Retinal pigment epithelial cell (primary cell): ENCODE results near the gene ZNF236.
"Not testable (repeated sequence)": the region's sequence is repeated elsewhere in the genome, so short reads cannot be mapped to it uniquely, and the experiment has no call there.

Experiments used
- DNase-seq: peaks from one replicate; pipeline ENCODE4 v3.0.0-alpha.2; 2010; ENCODE audit warnings: low read depth
- H3K4me3 ChIP-seq: 2 replicates; pipeline ENCODE4 v1.5.1; 2011; ENCODE audit warnings: mild to moderate bottlenecking, low read length, control low read depth, moderate library complexity
- CTCF ChIP-seq: conservative IDR thresholded peaks from 2 replicates; pipeline ENCODE4 v1.5.1; 2011; ENCODE audit warnings: low read depth, low read length, control low read depth, inconsistent platforms

The ZNF236 gene

DNA sequence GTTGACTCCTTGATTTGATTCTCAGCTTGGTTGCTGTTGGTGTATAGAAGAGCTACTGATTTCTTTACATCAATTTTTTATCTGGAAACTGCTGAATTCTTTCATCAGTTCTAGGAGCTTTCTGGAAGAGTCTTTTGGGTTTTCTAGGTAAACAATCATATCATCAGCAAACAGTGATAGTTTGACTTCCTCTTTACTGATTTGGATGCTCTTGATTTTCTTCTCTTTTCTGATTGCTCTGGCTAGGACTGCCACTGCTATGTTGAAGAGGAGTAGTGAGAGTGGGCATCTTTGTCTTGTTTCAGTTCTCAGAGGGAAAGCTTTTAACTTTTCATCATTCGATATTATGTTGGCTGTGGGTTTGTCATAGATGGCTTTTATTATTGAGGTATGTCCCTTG lies 140.5 kb downstream of the ZNF236 start:
- TF ChIP-seq CTCF, result no peak
- H3K4me3 ChIP-seq, result no peak overlapping the region
- no peak for DNase-seq

DNA sequence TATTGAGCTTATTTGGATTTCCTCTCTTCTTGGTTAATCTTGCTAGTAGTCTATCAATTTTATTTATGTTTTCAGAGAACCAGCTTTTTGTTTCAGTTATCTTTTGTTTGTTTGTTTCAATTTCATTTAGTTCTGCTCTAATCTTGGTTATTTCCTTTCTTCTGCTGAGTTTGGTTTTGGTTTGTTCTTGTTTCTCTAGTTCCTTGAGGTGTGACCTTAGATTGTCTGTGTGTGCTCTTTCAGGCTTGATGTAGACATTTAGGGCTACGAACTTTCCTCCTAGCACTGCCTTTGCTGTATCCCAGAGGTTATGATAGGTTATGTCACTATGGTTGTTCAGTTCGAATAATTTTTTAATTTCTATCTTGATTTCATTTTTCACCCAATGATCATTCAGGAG lies 141.6 kb downstream of the ZNF236 start:
- no peak overlapping the region for H3K4me3 ChIP-seq
- no peak for DNase-seq
- no peak for TF ChIP-seq CTCF

DNA sequence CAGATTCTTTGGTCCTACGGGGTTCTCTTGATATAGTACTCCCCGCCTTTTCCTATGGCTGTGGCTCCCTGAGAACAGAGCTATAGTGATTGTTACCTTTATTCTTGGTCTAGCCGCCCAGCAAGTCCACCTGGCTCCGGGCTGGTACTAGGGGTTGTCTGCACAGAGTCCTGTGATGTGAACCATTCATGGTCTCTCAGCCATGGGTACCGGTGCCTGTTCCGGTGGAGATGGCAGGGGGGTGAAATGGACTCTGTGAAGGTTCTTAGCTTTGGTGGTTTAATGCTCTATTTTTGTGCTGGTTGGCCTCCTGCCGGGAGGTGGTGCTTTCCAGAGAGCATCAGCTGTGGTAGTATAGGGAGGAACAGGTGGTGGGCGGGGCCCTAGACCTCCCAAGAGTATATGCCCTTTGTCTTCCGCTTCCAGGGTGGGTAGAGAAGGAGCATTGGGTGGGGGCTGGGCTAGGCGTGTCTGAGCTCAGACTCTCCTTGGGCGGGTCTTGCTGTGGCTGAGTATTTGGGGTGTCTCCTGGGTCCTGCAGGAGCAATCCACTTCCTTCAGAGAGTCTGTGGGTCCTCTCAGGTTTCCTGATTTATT lies 143.3 kb downstream of the ZNF236 start:
- not testable (repeated sequence) for DNase-seq, H3K4me3 ChIP-seq

GRCh38 chr18:76967299-76967698 lies 144.9 kb downstream of the ZNF236 start:
- not testable (repeated sequence) for H3K4me3 ChIP-seq, DNase-seq

DNA sequence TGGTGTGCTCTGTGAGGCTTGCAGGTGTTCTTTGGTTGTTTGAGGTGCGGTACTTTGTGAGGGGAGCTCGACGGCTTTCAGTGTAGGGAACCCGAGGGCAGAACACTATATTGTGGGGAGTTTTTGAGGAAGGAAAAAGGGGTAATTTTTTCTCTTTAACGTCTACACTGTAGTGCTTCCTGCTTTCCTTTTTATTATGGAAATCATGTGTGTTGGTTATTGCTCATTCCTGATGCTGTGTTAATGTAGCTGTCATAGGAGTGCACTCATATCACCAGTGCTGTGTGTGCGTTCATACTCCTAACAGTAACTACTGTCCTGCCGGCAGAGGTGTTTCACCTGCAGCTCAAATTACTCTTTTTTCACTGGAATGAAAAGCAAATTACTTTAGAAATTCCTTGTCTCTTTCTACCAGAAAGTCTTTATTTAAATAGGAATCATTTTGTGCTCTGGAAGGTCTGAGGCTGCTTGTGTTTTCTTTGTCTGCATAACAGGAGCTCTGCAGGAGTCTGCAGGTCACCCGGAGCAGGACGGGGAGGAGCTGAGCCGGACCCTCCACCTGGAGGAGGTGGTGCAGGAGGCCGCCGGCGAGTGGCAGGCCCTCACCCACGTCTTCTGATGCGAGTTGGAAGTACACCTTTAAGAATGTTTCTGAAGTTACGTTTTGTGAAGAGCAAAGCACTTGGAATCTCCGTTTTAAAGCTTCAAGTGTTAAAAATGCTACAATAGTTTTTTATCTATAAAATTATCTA lies 145.5 kb downstream of the ZNF236 start:
- H3K4me3 ChIP-seq, result no peak overlapping the region
- no peak for TF ChIP-seq CTCF
- DNase-seq, result no peak

GRCh38 chr18:76970770-76971559 lies 148.6 kb downstream of the ZNF236 start:
- H3K4me3 ChIP-seq, result no peak overlapping the region
- DNase-seq, result no peak
- no peak for TF ChIP-seq CTCF

DNA sequence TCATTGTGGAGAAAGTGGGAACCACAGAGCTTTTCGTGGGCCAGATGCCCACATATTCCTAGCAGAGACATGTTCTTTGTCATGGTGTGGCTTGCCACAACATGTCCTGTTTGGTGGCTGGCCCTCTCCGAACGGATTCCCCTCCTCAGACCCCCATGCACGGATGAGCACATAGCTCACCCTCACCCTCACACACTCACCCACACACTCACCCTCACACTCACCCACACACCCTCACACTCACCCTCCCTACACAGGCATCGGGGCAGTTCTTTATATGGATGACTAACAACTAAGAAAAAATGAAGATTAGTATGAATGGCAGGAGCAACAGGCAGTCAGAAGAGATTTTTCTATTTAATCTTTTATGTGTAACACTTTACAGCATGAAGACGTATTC lies 149.9 kb downstream of the ZNF236 start:
- no peak for TF ChIP-seq CTCF
- no peak for DNase-seq
- no peak overlapping the region for H3K4me3 ChIP-seq

DNA sequence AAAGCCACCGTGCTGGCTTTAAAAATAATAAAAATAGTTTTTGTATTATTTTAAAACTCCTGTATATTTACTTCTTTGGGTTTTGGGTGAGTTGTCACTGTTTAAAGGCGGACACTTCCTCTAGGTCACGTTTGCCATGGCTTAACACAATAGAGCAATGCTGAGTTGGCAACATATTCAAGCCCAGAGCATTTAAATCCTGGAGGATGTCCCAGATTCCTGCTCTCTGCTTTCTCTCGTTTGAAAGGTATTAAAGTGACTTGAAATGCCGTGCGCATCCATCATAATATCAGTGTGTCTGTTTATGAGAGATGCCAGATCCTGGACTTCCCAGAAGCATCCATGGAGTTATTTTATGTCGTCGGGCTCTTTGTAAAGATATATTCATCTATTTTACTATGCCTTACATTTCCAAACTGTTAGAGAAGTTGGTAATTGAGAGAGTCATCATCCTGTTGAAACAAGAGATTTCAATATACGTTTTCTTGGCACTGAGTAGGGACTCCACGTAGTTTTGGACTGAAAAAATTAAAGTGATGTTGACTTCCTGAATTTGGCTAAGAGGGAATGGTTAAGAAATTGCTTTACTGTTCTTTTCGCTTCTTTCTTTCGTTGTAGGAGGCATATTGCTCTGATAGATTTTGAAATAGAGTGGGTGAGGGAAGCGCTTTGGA lies 150.6 kb downstream of the ZNF236 start:
- DNase-seq, result no peak
- no peak for TF ChIP-seq CTCF
- no peak overlapping the region for H3K4me3 ChIP-seq
